ENCODE data around the gene CBL. TPM values are rescaled to one million over a fixed set of nuclear protein-coding genes. Genes with fewer than 3 reads are reported as not detected.

The CBL gene
- total RNA-seq, 2 experiments from 2014 or later: 19.2 to 59.1 TPM

GRCh38 chr11:119209186-119209585 is 3.0 kb downstream of the CBL start:
- Histone ChIP-seq H3K27ac (ENCODE audit: low read depth, low read length, poor library complexity, severe bottlenecking) (no peak overlapping the region), H3K4me3 (ENCODE audit: low read depth, low read length, poor library complexity, severe bottlenecking) (no peak overlapping the region), H4K20me1 (ENCODE audit: insufficient read depth, low read length) (no peaks in the 10 kb centered on the region; the same call in 1 of the 2 replicates), H3K9me2 (ENCODE audit: insufficient read depth, low read length) (no peaks in the 10 kb centered on the region), H3K4me1 (ENCODE audit: insufficient read depth, low read length, poor library complexity, severe bottlenecking) (peaks cover 35% of the 10 kb centered on the region), H3K4me2 (ENCODE audit: low read length) (no peak overlapping the region), H3K79me2 (ENCODE audit: insufficient read depth, low read depth, low read length) (peaks cover 73% of the 10 kb centered on the region), H3K9me3 (ENCODE audit: low read length) (no peaks in the 10 kb centered on the region), H2AFZ (ENCODE audit: low read length) (no peak overlapping the region), H3K36me3 (ENCODE audit: insufficient read depth, low read length) (peaks cover 10% of the 10 kb centered on the region)
- TF ChIP-seq EZH2phosphoT487 (IDR thresholded peaks at IDR 0.05; ENCODE audit: borderline replicate concordance, low read depth, low read length) (no peak), CTCF (conservative IDR thresholded peaks at IDR 0.05; ENCODE audit: low read length) (no peak)
- POLR2A ChIA-PET: interaction anchor here (0.6 to 1.9 kb wide), 4 partner anchors 13 to 74 kb away, joined by 3 to 8 read pairs (median 4); no protein-coding TSS in a partner anchor
- no TSS peak for BruUV-seq (replicated peaks)
- no peak for DNase-seq (ENCODE audit: low spot score)
- CTCF ChIA-PET (ENCODE audit: unreplicated experiment): no interaction called here
- intact Hi-C loops (cut with micrococcal nuclease; ENCODE audit: unreplicated experiment): no loop called here

GRCh38 chr11:119210050-119210449 is 3.9 kb downstream of the CBL start:
- peaks cover 29% of the 10 kb centered on the region for H3K4me1 ChIP-seq (ENCODE audit: insufficient read depth, low read length, poor library complexity, severe bottlenecking)
- H3K27ac ChIP-seq (ENCODE audit: low read depth, low read length, poor library complexity, severe bottlenecking): no peak overlapping the region
- H3K79me2 ChIP-seq (ENCODE audit: insufficient read depth, low read depth, low read length): peaks cover 82% of the 10 kb centered on the region
- BruUV-seq (replicated peaks): no TSS peak
- no peak overlapping the region for H3K4me2 ChIP-seq (ENCODE audit: low read length)
- no peak overlapping the region for H2AFZ ChIP-seq (ENCODE audit: low read length)
- ChIA-PET POLR2A (interaction anchor here (0.5 to 1.9 kb wide), 5 partner anchors 12 to 594 kb away, joined by 3 to 6 read pairs (median 3); no protein-coding TSS in a partner anchor), CTCF (ENCODE audit: unreplicated experiment) (no interaction called here)
- peaks cover 3% of the 10 kb centered on the region; the same call in 1 of the 2 replicates for H4K20me1 ChIP-seq (ENCODE audit: insufficient read depth, low read length)
- H3K9me2 ChIP-seq (ENCODE audit: insufficient read depth, low read length): no peaks in the 10 kb centered on the region
- H3K9me3 ChIP-seq (ENCODE audit: low read length): no peaks in the 10 kb centered on the region
- no peak for TF ChIP-seq CTCF (conservative IDR thresholded peaks at IDR 0.05; ENCODE audit: low read length)
- TF ChIP-seq EZH2phosphoT487 (IDR thresholded peaks at IDR 0.05; ENCODE audit: borderline replicate concordance, low read depth, low read length): no peak
- no peak overlapping the region for H3K4me3 ChIP-seq (ENCODE audit: low read depth, low read length, poor library complexity, severe bottlenecking)
- H3K36me3 ChIP-seq (ENCODE audit: insufficient read depth, low read length): peaks cover 11% of the 10 kb centered on the region
- intact Hi-C loops (cut with micrococcal nuclease; ENCODE audit: unreplicated experiment): no loop called here
- no peak for DNase-seq (ENCODE audit: low spot score)

- no peak for TF ChIP-seq CTCF (conservative IDR thresholded peaks at IDR 0.05; ENCODE audit: low read length)
- no peak for TF ChIP-seq EZH2phosphoT487 (IDR thresholded peaks at IDR 0.05; ENCODE audit: borderline replicate concordance, low read depth, low read length)
- CTCF ChIA-PET (ENCODE audit: unreplicated experiment): no interaction called here
- Histone ChIP-seq H3K9me3 (ENCODE audit: low read length) (no peaks in the 10 kb centered on the region), H3K4me2 (ENCODE audit: low read length) (no peak overlapping the region), H3K36me3 (ENCODE audit: insufficient read depth, low read length) (peaks cover 13% of the 10 kb centered on the region), H2AFZ (ENCODE audit: low read length) (no peak overlapping the region), H3K4me1 (ENCODE audit: insufficient read depth, low read length, poor library complexity, severe bottlenecking) (no peaks in the 10 kb centered on the region), H3K9me2 (ENCODE audit: insufficient read depth, low read length) (no peaks in the 10 kb centered on the region), H3K4me3 (ENCODE audit: low read depth, low read length, poor library complexity, severe bottlenecking) (no peak overlapping the region), H3K79me2 (ENCODE audit: insufficient read depth, low read depth, low read length) (peaks cover 88% of the 10 kb centered on the region), H3K27ac (ENCODE audit: low read depth, low read length, poor library complexity, severe bottlenecking) (no peak overlapping the region), H4K20me1 (ENCODE audit: insufficient read depth, low read length) (peaks cover 5% of the 10 kb centered on the region; the same call in 1 of the 2 replicates)
- TSS peak; percentile 4 for BruUV-seq (replicated peaks)
- POLR2A ChIA-PET: interaction anchor here (0.5 to 0.9 kb wide), 2 partner anchors 11 to 42 kb away, joined by 3 to 6 read pairs; no protein-coding TSS in a partner anchor
- intact Hi-C loops (cut with micrococcal nuclease; ENCODE audit: unreplicated experiment): no loop called here
- no peak for DNase-seq (ENCODE audit: low spot score)
Measured at GRCh38 chr11:119218141-119218878, 12.2 kb downstream of the CBL start.
